ENCODE data around the gene TLL2.

DNA sequence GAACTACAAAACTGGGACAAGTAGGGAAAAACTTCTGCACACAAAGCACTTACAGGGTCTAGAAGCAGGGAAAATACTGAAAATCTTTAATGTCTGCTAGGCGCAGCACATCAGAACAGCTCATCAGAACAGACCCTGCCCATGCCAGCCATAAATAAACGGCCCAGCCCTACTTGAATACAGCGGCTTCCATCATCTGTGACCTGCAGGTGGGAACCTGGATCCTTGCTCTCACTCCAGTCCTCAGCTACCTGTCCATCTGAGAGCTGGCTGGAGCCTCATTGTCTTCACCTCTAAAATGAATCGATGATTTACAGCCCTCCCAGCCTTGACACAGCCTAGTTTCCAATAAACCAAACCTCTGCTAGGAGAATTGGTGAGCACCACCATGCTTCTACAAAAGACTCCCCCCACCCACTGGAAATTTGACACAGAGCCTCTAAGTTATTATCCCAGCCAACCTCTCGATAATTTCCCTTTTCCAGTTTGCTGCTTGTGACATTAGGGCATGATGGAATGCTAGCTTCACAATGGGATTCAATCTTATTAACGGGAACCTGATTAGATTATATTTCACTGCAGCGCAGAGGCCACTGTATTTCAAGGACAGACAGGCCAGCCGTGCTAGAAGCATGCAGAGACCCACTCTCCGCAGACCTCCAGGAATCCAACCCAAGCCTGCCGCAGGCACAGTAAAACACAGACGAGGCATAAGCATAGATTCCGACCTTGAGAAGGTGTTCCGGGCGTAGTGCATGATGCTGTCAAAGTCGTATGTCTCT, 93.3 kb downstream of the TLL2 start:
- TF ChIP-seq, protein P1, sequence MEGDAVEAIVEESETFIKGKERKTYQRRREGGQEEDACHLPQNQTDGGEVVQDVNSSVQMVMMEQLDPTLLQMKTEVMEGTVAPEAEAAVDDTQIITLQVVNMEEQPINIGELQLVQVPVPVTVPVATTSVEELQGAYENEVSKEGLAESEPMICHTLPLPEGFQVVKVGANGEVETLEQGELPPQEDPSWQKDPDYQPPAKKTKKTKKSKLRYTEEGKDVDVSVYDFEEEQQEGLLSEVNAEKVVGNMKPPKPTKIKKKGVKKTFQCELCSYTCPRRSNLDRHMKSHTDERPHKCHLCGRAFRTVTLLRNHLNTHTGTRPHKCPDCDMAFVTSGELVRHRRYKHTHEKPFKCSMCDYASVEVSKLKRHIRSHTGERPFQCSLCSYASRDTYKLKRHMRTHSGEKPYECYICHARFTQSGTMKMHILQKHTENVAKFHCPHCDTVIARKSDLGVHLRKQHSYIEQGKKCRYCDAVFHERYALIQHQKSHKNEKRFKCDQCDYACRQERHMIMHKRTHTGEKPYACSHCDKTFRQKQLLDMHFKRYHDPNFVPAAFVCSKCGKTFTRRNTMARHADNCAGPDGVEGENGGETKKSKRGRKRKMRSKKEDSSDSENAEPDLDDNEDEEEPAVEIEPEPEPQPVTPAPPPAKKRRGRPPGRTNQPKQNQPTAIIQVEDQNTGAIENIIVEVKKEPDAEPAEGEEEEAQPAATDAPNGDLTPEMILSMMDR (IDR thresholded peaks at IDR 0.05) = no peak
- no peak for TF ChIP-seq POLR2A (IDR thresholded peaks at IDR 0.05)
